GM23338 (cell line): ENCODE results near the gene IVD.

ENCODE experiments used
- CREB1 ChIP-seq: fragments of 250-450 bp; sonication (Bioruptor Pico); IDR thresholded peaks from 2 replicates; pipeline ENCODE4 v1.5.0; 2020; ENCODE audit warnings: low read depth, mild to moderate bottlenecking, moderate library complexity
- CTCF ChIP-seq, 2 experiments: fragments of 200-600 bp in 1 of 2; sonication (generic) in 1 of 2; conservative IDR thresholded peaks; 2 replicates each; pipeline versions ENCODE4 v1.5.1 to v1.6.1; 2016 to 2017; ENCODE audit warnings: antibody characterized with exemption in 2 of 2, low read depth in 2 of 2, mild to moderate bottlenecking in 2 of 2, moderate library complexity in 1 of 2
- EZH2 ChIP-seq: fragments of 200-600 bp; sonication (generic); IDR thresholded peaks from one replicate; pipeline ENCODE4 v1.8.0; 2017; ENCODE audit warnings: antibody characterized with exemption, mild to moderate bottlenecking, low read depth; ENCODE audit not compliant: unreplicated experiment
- EZH2phosphoT487 ChIP-seq: fragments of 200-600 bp; sonication (generic); IDR thresholded peaks from one replicate; pipeline ENCODE4 v1.8.1; 2018; ENCODE audit warnings: antibody characterized with exemption; ENCODE audit not compliant: unreplicated experiment
- POLR2AphosphoS5 ChIP-seq: IDR thresholded peaks from 2 replicates; pipeline ENCODE4 v1.6.1; 2016; ENCODE audit warnings: antibody characterized with exemption, low read depth
- REST ChIP-seq: IDR thresholded peaks from one replicate; pipeline ENCODE4 v1.6.1; 2018; ENCODE audit warnings: antibody characterized with exemption; ENCODE audit not compliant: unreplicated experiment
- ZNF114 ChIP-seq: fragments of 250-450 bp; sonication (Bioruptor Pico); IDR thresholded peaks from 2 replicates; pipeline ENCODE4 v1.5.0; 2020; ENCODE audit warnings: mild to moderate bottlenecking, moderate library complexity
- ZNF331 ChIP-seq: fragments of 250-450 bp; sonication (Bioruptor Pico); IDR thresholded peaks from 2 replicates; pipeline ENCODE4 v1.5.0; 2020; ENCODE audit warnings: low read depth, mild to moderate bottlenecking, moderate library complexity

DNA sequence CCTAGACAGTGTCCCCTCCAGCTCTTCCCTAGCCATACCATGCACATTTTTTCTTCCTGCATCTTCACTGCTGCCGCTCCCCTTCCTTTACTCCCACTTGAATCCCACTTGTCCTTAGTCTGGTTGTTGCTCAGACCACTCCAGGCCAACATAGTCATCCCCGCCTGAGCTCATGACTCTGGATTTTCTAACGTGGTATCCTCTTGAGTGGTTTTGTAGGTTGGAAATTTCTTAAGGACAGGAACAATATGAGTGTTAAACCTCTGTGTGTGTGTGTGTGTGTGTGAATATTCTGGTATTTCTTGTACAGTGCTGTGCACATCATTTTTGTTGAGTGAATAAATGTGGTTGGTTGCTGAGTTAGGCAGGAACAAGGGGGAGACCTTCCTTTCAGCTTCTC is 38.3 kb downstream of the IVD start:
- TF ChIP-seq CTCF (conservative IDR thresholded peaks at IDR 0.05; ENCODE audit: low read depth in 2 of 2) (no peak), POLR2AphosphoS5 (no peak), EZH2phosphoT487 (no peak), EZH2 (no peak), REST (no peak), CREB1 (no peak), ZNF114 (CRISPR knock-in tag) (no peak), ZNF331 (CRISPR knock-in tag) (no peak)
